Smooth muscle cell (in vitro differentiated cells): ENCODE results near the gene RPH3AL. TPM values are rescaled to one million over a fixed set of nuclear protein-coding genes. Genes with fewer than 3 reads are reported as not detected.

ENCODE experiments used
- DNase-seq: peaks from one replicate; lab custom pipeline; 2025; ENCODE audit not compliant: unreplicated experiment; lab: John Stamatoyannopoulos, UW
- H2AFZ ChIP-seq: fragments of 200-600 bp; sonication (generic); 2 replicates; pipeline ENCODE4 v1.6.0; 2016; ENCODE audit warnings: antibody characterized with exemption, low read depth, mild to moderate bottlenecking
- H3F3A ChIP-seq: fragments of 200-600 bp; sonication (generic); 2 replicates; pipeline ENCODE4 v1.6.0; 2017; ENCODE audit warnings: antibody characterized with exemption, low read depth
- H3K27ac ChIP-seq: fragments of 200-600 bp; sonication (generic); 2 replicates; pipeline ENCODE4 v1.5.1; 2016; ENCODE audit warnings: low read depth, mild to moderate bottlenecking
- H3K27me3 ChIP-seq: fragments of 200-600 bp; sonication (generic); 2 replicates; pipeline ENCODE4 v1.6.1; 2016; ENCODE audit warnings: low read depth, mild to moderate bottlenecking
- H3K36me3 ChIP-seq: fragments of 200-600 bp; sonication (generic); 2 replicates; pipeline ENCODE4 v1.5.1; 2016; ENCODE audit warnings: low read depth
- H3K4me1 ChIP-seq: fragments of 200-600 bp; sonication (generic); 2 replicates; pipeline ENCODE4 v1.5.1; 2016; ENCODE audit warnings: low read depth
- H3K4me2 ChIP-seq: fragments of 200-600 bp; sonication (generic); 2 replicates; pipeline ENCODE4 v1.6.0; 2016; ENCODE audit warnings: mild to moderate bottlenecking
- H3K4me3 ChIP-seq: fragments of 200-600 bp; sonication (generic); 2 replicates; pipeline ENCODE4 v1.5.1; 2016; ENCODE audit warnings: mild to moderate bottlenecking
- H3K79me2 ChIP-seq: fragments of 200-600 bp; sonication (generic); 2 replicates; pipeline ENCODE4 v1.6.0; 2016; ENCODE audit warnings: low read depth, mild to moderate bottlenecking
- H3K9ac ChIP-seq: fragments of 200-600 bp; sonication (generic); 2 replicates; pipeline ENCODE4 v1.6.0; 2016; ENCODE audit warnings: low read depth
- H3K9me3 ChIP-seq: fragments of 200-600 bp; sonication (generic); replicated peaks from 2 replicates; pipeline ENCODE4 v1.5.1; 2016; ENCODE audit warnings: low read depth
- H4K20me1 ChIP-seq: fragments of 200-600 bp; sonication (generic); 2 replicates; pipeline ENCODE4 v1.6.0; 2016; ENCODE audit warnings: low read depth
- CTCF ChIP-seq: fragments of 200-600 bp; sonication (generic); IDR thresholded peaks from 2 replicates; pipeline ENCODE4 v1.5.1; 2017; ENCODE audit warnings: borderline replicate concordance, mild to moderate bottlenecking, antibody characterized with exemption; ENCODE audit not compliant: insufficient read depth, poor library complexity, severe bottlenecking
- WGBS: methylation state at CpG from one replicate; pipeline ENCODE4 v1.1.7; 2016; ENCODE audit warnings: low lambda C conversion rate; 5-methylcytosine and 5-hydroxymethylcytosine counted together
- polyA plus RNA-seq: library from polyadenylated mRNA; unstranded; fragments of >200 nt; fragmentation: Nextera tagmentation; extraction: Ambion mirVana; gene quantifications from 2 replicates; pipeline ENCODE4 v1.2.1, GENCODE V29; 2016
- total RNA-seq: library from RNA; depleted of rRNA; stranded (reverse); fragments of >200 nt; gene quantifications from 2 replicates; pipeline ENCODE4 v1.2.3, GENCODE V29; 2014

The RPH3AL gene
- total and polyA plus RNA-seq, 2 experiments from 2014 or later: 1.8 to 3.3 TPM

- Histone ChIP-seq H2AFZ (no peak overlapping the region), H3F3A (no peaks in the 10 kb centered on the region), H4K20me1 (no peaks in the 10 kb centered on the region), H3K27me3 (no peaks in the 10 kb centered on the region), H3K27ac (no peak overlapping the region), H3K4me1 (no peaks in the 10 kb centered on the region), H3K9me3 (no peaks in the 10 kb centered on the region), H3K79me2 (no peaks in the 10 kb centered on the region), H3K4me3 (no peak overlapping the region), H3K4me2 (no peak overlapping the region), H3K36me3 (no peaks in the 10 kb centered on the region), H3K9ac (no peak overlapping the region)
- TF ChIP-seq CTCF: no peak
- 93% methylated on average over 10 of the region's 16 CpGs for WGBS
- DNase-seq: no peak
Measured at GRCh38 chr17:286571-286970, 66.0 kb downstream of the RPH3AL start.

- Histone ChIP-seq H3K79me2 (no peaks in the 10 kb centered on the region), H3K27me3 (no peaks in the 10 kb centered on the region), H3K9ac (no peak overlapping the region), H4K20me1 (no peaks in the 10 kb centered on the region), H3K4me3 (no peak overlapping the region), H3K9me3 (no peaks in the 10 kb centered on the region), H3F3A (no peaks in the 10 kb centered on the region), H3K36me3 (no peaks in the 10 kb centered on the region), H2AFZ (no peak overlapping the region), H3K4me2 (no peak overlapping the region), H3K4me1 (no peaks in the 10 kb centered on the region), H3K27ac (no peak overlapping the region)
- no peak for TF ChIP-seq CTCF
- 92% methylated on average over 31 of the region's 31 CpGs for WGBS
- DNase-seq: no peak
Measured at GRCh38 chr17:285751-286422, 66.7 kb downstream of the RPH3AL start.

- H3F3A ChIP-seq: no peaks in the 10 kb centered on the region
- DNase-seq: no peak
- H4K20me1 ChIP-seq: no peaks in the 10 kb centered on the region
- no peaks in the 10 kb centered on the region for H3K36me3 ChIP-seq
- H3K9ac ChIP-seq: no peak overlapping the region
- H3K9me3 ChIP-seq: no peaks in the 10 kb centered on the region
- H3K79me2 ChIP-seq: no peaks in the 10 kb centered on the region
- no peaks in the 10 kb centered on the region for H3K4me1 ChIP-seq
- no peak overlapping the region for H3K27ac ChIP-seq
- H3K4me2 ChIP-seq: no peak overlapping the region
- no peaks in the 10 kb centered on the region for H3K27me3 ChIP-seq
- no peak overlapping the region for H3K4me3 ChIP-seq
- H2AFZ ChIP-seq: no peak overlapping the region
- WGBS: 89% methylated on average over 29 of the region's 29 CpGs
- no peak for TF ChIP-seq CTCF
Measured at GRCh38 chr17:284676-285355, 67.8 kb downstream of the RPH3AL start.
